K562 (cell line): ENCODE results near the gene VWA7. TPM values are rescaled to one million over a fixed set of nuclear protein-coding genes. Genes with fewer than 3 reads are reported as not detected.

Source experiments
- BRD4 ChIP-seq: fragments of 200-600 bp; sonication (generic); IDR thresholded peaks from 2 replicates; pipeline ENCODE4 v1.6.1; 2017; ENCODE audit warnings: inconsistent platforms
- ETV6 ChIP-seq, 3 experiments: fragments of 150-350 bp in 1 of 3; sonication (generic) in 1 of 3; formaldehyde crosslinking in 1 of 3; IDR thresholded peaks; 2 replicates each; pipeline versions ENCODE4 v1.6.1 to v1.8.0; 2014 to 2022; ENCODE audit warnings: borderline replicate concordance in 2 of 3, low read depth in 2 of 3, antibody characterized with exemption in 1 of 3, low read length in 1 of 3, mild to moderate bottlenecking in 1 of 3, missing genetic modification reagents in 1 of 3
- HDAC6 ChIP-seq: IDR thresholded peaks from 2 replicates; pipeline ENCODE4 v1.6.1; 2012; ENCODE audit warnings: low read depth, mild to moderate bottlenecking, control low read depth, inconsistent platforms, low read length, moderate library complexity
- KLF6 ChIP-seq: fragments of 250-450 bp; sonication (Bioruptor Pico); IDR thresholded peaks from 2 replicates; pipeline ENCODE4 v1.4.0; 2020; ENCODE audit warnings: mild to moderate bottlenecking, moderate library complexity, borderline replicate concordance
- MYNN ChIP-seq, 2 experiments: sonication (generic); formaldehyde crosslinking in 1 of 2; IDR thresholded peaks; 2 replicates each; pipeline versions ENCODE4 v1.5.0 to v1.6.1; 2016 to 2020; ENCODE audit warnings: antibody characterized with exemption in 1 of 2, missing genetic modification reagents in 1 of 2
- POLR3A ChIP-seq: IDR thresholded peaks from 2 replicates; pipeline ENCODE4 v1.6.1; 2011; ENCODE audit warnings: borderline replicate concordance, mild to moderate bottlenecking, moderate library complexity; ENCODE audit not compliant: insufficient read length, insufficient read depth; ENCODE audit errors: extremely low read depth
- RFX7 ChIP-seq: fragments of 250-450 bp; sonication (Bioruptor Pico); IDR thresholded peaks from 2 replicates; pipeline ENCODE4 v1.5.1; 2021; ENCODE audit warnings: mild to moderate bottlenecking
- TBP ChIP-seq: optimal IDR thresholded peaks from 2 replicates; pipeline ENCODE3; 2011; ENCODE audit warnings: low read depth, low read length, improper control_type of control experiment
- ZBTB7A ChIP-seq: IDR thresholded peaks from 2 replicates; pipeline ENCODE4 v1.6.1; 2011; ENCODE audit warnings: low read depth, mild to moderate bottlenecking, low read length, moderate library complexity, borderline replicate concordance; ENCODE audit not compliant: control insufficient read depth
- ZKSCAN8 ChIP-seq: fragments of 200-800 bp; sonication (Bioruptor generic); IDR thresholded peaks from 2 replicates; pipeline ENCODE4 v1.6.1; 2016; ENCODE audit warnings: missing genetic modification characterization, missing compliant biosample characterization
- ZNF445 ChIP-seq: fragments of 250-450 bp; sonication (Bioruptor Pico); IDR thresholded peaks from 2 replicates; pipeline ENCODE4 v1.4.0; 2020; ENCODE audit warnings: low read depth, mild to moderate bottlenecking, moderate library complexity
- polyA plus RNA-seq, 8 experiments: library from polyadenylated mRNA; depleted of rRNA in 4 of 8; stranded (reverse) in 5 of 8; unstranded in 3 of 8; fragments of >200 nt; fragmentation: Nextera tagmentation in 2 of 8; fragmentation: Illumina TruSeq in 1 of 8; extraction: Ambion mirVana in 2 of 8; extraction: Trizol in 1 of 8; gene quantifications; 2 replicates each; pipeline versions ENCODE4 v1.2.1 to v1.2.3, GENCODE V29; 2011 to 2014; ENCODE audit warnings: inconsistent platforms in 1 of 8, missing spikeins in 1 of 8
- total RNA-seq, 7 experiments: library from RNA; depleted of rRNA in 6 of 7; stranded (reverse); fragments of >200 nt in 6 of 7; fragmentation: Illumina TruSeq in 2 of 7; extraction: Trizol in 2 of 7; gene quantifications; 2 replicates each; pipeline versions ENCODE4 v1.2.1 to v1.2.3, GENCODE V29; 2011 to 2021; ENCODE audit warnings: low replicate concordance in 1 of 7
- TF ChIP-seq, protein P1 (sequence below): fragments of 250-450 bp; sonication (Bioruptor Pico); IDR thresholded peaks from 2 replicates; pipeline ENCODE4 v1.6.1; 2021; ENCODE audit warnings: mild to moderate bottlenecking
- TF ChIP-seq, protein P2 (sequence below), 2 experiments: fragments of 450-650 bp; formaldehyde crosslinking in 1 of 2; IDR thresholded peaks; 2 replicates each; pipeline versions ENCODE4 v1.4.0 to v1.6.1; 2014 to 2020; ENCODE audit warnings: mild to moderate bottlenecking in 2 of 2, borderline replicate concordance in 1 of 2, low read depth in 1 of 2
- TF ChIP-seq, protein P3 (sequence below): IDR thresholded peaks from 3 replicates; pipeline ENCODE4 v1.6.1; 2011; ENCODE audit warnings: borderline replicate concordance, mild to moderate bottlenecking; ENCODE audit not compliant: insufficient read length, insufficient read depth

The VWA7 gene
- total and polyA plus RNA-seq, 9 of the 15 experiments (the other 6 are each of a cell fraction or from before 2014, with no cell fraction given) = 0.18 to 2.9 (median 0.95) TPM

DNA sequence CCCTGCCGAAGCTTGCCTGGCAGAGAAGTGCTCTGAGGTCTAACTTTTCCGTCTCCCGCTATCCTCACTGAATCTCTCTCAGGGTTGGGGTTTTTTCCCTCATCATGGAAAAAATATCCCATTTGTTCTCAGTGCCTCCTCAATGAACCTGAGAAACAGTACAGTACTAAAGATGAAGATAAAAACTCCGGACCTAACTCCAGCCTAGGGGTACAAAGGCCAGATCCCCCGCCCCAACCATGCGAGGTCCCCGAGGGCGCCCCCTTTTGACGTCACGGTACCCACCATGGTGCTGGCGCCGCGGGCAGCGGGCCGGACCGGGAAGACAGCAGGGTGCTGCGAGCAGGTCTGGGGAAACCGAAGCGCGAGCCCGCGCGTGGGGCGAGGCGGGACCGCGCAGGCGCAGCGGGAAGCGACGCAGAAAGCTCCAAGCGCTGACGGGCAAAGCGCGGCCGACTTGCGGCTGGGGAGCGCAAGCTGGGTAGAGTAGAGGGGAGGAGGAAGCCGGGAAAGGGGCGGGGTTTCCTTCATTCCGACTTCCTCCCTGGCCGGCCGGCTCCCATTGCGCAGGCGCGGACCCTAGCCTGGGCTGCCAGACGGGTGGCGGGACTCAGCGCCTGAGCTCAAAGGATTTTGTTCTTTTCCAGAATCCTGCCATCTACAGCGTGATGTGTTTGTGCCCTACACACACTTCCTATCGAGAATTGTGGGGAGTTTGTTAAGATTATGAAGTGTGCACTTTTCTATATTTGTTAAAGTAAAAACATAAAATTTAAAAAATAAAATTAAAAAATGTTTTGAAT lies 29.5 kb upstream of the VWA7 start, which contains the start of gene LSM2 (continued):
- TF ChIP-seq MYNN (IDR thresholded peaks at IDR 0.05) = peak; percentile 53; the same call in 1 of the 2 replicates
- no peak for TF ChIP-seq MYNN (CRISPR knock-in tag; IDR thresholded peaks at IDR 0.05)
- no peak for TF ChIP-seq ZKSCAN8
- TF ChIP-seq TBP = peak; percentile 89
- TF ChIP-seq, protein P1, sequence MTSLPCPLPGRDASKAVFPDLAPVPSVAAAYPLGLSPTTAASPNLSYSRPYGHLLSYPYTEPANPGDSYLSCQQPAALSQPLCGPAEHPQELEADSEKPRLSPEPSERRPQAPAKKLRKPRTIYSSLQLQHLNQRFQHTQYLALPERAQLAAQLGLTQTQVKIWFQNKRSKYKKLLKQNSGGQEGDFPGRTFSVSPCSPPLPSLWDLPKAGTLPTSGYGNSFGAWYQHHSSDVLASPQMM = no peak
- peak; percentile 97 for TF ChIP-seq ZBTB7A
- TF ChIP-seq KLF6 (CRISPR knock-in tag) = 0 out of 2 replicates have a peak, but pooled peaks have one; percentile 32
- TF ChIP-seq BRD4 = no peak
- no peak for TF ChIP-seq POLR3A
- 0 out of 2 replicates have a peak, but pooled peaks have one; percentile 8 for TF ChIP-seq ZNF445 (CRISPR knock-in tag)
- peak in 1 of 2 experiments; percentile 5; a peak in 1 of 4 replicates for TF ChIP-seq ETV6 (IDR thresholded peaks at IDR 0.05; ENCODE audit: borderline replicate concordance in 1 of 2, low read depth in 2 of 2, low read length in 1 of 2)
- TF ChIP-seq ETV6 (CRISPR knock-in tag; IDR thresholded peaks at IDR 0.05; ENCODE audit: borderline replicate concordance) = peak; percentile 74; the same call in 1 of the 2 replicates
- TF ChIP-seq HDAC6 = no peak
- TF ChIP-seq, protein P2, sequence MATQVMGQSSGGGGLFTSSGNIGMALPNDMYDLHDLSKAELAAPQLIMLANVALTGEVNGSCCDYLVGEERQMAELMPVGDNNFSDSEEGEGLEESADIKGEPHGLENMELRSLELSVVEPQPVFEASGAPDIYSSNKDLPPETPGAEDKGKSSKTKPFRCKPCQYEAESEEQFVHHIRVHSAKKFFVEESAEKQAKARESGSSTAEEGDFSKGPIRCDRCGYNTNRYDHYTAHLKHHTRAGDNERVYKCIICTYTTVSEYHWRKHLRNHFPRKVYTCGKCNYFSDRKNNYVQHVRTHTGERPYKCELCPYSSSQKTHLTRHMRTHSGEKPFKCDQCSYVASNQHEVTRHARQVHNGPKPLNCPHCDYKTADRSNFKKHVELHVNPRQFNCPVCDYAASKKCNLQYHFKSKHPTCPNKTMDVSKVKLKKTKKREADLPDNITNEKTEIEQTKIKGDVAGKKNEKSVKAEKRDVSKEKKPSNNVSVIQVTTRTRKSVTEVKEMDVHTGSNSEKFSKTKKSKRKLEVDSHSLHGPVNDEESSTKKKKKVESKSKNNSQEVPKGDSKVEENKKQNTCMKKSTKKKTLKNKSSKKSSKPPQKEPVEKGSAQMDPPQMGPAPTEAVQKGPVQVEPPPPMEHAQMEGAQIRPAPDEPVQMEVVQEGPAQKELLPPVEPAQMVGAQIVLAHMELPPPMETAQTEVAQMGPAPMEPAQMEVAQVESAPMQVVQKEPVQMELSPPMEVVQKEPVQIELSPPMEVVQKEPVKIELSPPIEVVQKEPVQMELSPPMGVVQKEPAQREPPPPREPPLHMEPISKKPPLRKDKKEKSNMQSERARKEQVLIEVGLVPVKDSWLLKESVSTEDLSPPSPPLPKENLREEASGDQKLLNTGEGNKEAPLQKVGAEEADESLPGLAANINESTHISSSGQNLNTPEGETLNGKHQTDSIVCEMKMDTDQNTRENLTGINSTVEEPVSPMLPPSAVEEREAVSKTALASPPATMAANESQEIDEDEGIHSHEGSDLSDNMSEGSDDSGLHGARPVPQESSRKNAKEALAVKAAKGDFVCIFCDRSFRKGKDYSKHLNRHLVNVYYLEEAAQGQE (IDR thresholded peaks at IDR 0.05; ENCODE audit: borderline replicate concordance) = peak; percentile 25; the same call in 1 of the 2 replicates
- TF ChIP-seq, protein P2 (CRISPR knock-in tag; IDR thresholded peaks at IDR 0.05; ENCODE audit: low read depth) = peak; percentile 86
- TF ChIP-seq RFX7 (CRISPR knock-in tag) = peak; percentile 69; the same call in 1 of the 2 replicates
- TF ChIP-seq, protein P3, sequence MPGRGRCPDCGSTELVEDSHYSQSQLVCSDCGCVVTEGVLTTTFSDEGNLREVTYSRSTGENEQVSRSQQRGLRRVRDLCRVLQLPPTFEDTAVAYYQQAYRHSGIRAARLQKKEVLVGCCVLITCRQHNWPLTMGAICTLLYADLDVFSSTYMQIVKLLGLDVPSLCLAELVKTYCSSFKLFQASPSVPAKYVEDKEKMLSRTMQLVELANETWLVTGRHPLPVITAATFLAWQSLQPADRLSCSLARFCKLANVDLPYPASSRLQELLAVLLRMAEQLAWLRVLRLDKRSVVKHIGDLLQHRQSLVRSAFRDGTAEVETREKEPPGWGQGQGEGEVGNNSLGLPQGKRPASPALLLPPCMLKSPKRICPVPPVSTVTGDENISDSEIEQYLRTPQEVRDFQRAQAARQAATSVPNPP = no peak
